Stimulated activated CD8-positive, alpha-beta memory T cell treated with anti-CD3 and anti-CD28 coated beads, Interleukin-15, amount 100 ng/mL, for 48 hours (primary cell): Measurements from ENCODE around the gene HELZ2.
"Not testable (repeated sequence)": the region's sequence is repeated elsewhere in the genome, so short reads cannot be mapped to it uniquely, and the experiment has no call there.

Experiments used
- DNase-seq, 2 donors: peaks; one replicate each; pipeline ENCODE4 v3.0.0-alpha.2; 2020; ENCODE audit warnings: low read depth in 2 of 2

Gene HELZ2

GRCh38 chr20:63580796-63581461 lies 6.9 kb upstream of the HELZ2 start:
- DNase-seq, result peak in 1 of 2 donors; percentile 57

- DNase-seq, result no peak
These were observed 5.1 kb upstream of the HELZ2 start for GRCh38 chr20:63579017-63579694.

GRCh38 chr20:63578224-63579016 lies 4.4 kb upstream of the HELZ2 start:
- DNase-seq, result no peak

- no peak for DNase-seq
These were observed 3.4 kb upstream of the HELZ2 start for GRCh38 chr20:63577317-63577894.

- no peak for DNase-seq
These were observed 2.3 kb upstream of the HELZ2 start for GRCh38 chr20:63576311-63576710.

GRCh38 chr20:63574829-63575743 lies 1.0 kb upstream of the HELZ2 start:
- no peak for DNase-seq

GRCh38 chr20:63573647-63574131 lies 350 bp downstream of the HELZ2 start:
- DNase-seq, result no peak

- DNase-seq, result no peak
These were observed 1.0 kb downstream of the HELZ2 start for GRCh38 chr20:63572788-63573646.

GRCh38 chr20:63572071-63572787 lies 1.8 kb downstream of the HELZ2 start:
- DNase-seq, result no peak

- not testable (repeated sequence) for DNase-seq
These were observed 3.0 kb downstream of the HELZ2 start for GRCh38 chr20:63571087-63571478.

GRCh38 chr20:63570281-63571086 lies 3.6 kb downstream of the HELZ2 start:
- no peak for DNase-seq

- no peak for DNase-seq
These were observed 4.8 kb downstream of the HELZ2 start for GRCh38 chr20:63568986-63569949.

GRCh38 chr20:63568170-63568981 lies 5.7 kb downstream of the HELZ2 start:
- DNase-seq, result no peak

GRCh38 chr20:63567386-63568169 lies 6.5 kb downstream of the HELZ2 start:
- peak; percentile 36 to 38 for DNase-seq

- no peak for DNase-seq
These were observed 7.0 kb downstream of the HELZ2 start for GRCh38 chr20:63567136-63567385.
